AG10803 (cell line): ENCODE results near the gene SNN.

ENCODE experiments used
- DNase-seq: peaks from one replicate; pipeline ENCODE4 v3.0.0; 2010; ENCODE audit warnings: low read depth
- H3K4me3 ChIP-seq: 2 replicates; pipeline ENCODE4 v1.5.1; 2011; ENCODE audit warnings: mild to moderate bottlenecking, low read length, control low read depth
- CTCF ChIP-seq: conservative IDR thresholded peaks from 2 replicates; pipeline ENCODE4 v1.5.1; 2011; ENCODE audit warnings: mild to moderate bottlenecking, low read length, control low read depth, inconsistent platforms

The SNN gene

GRCh38 chr16:11675561-11676511 is 7.6 kb downstream of the SNN start:
- H3K4me3 ChIP-seq, result no peak overlapping the region
- TF ChIP-seq CTCF, result no peak
- no peak for DNase-seq

GRCh38 chr16:11676799-11677198 is 8.5 kb downstream of the SNN start:
- no peak overlapping the region for H3K4me3 ChIP-seq
- TF ChIP-seq CTCF, result no peak
- DNase-seq, result no peak

GRCh38 chr16:11677451-11677951 is 9.2 kb downstream of the SNN start:
- no peak for TF ChIP-seq CTCF
- DNase-seq, result peak; percentile 10
- H3K4me3 ChIP-seq, result no peak overlapping the region

- no peak for DNase-seq
- H3K4me3 ChIP-seq, result no peak overlapping the region
- TF ChIP-seq CTCF, result no peak
These were observed 10.0 kb downstream of the SNN start for GRCh38 chr16:11677959-11678881.

- no peak for TF ChIP-seq CTCF
- no peak for DNase-seq
- no peak overlapping the region for H3K4me3 ChIP-seq
These were observed 11.0 kb downstream of the SNN start for GRCh38 chr16:11679250-11679649.

- DNase-seq, result no peak
- TF ChIP-seq CTCF, result no peak
- no peak overlapping the region for H3K4me3 ChIP-seq
These were observed 12.0 kb downstream of the SNN start for GRCh38 chr16:11679941-11680911.
